ELR (cell line): ENCODE measurements around the gene ZNF391.
"Not testable (repeated sequence)": the region's sequence is repeated elsewhere in the genome, so short reads cannot be mapped to it uniquely, and the experiment has no call there.

Source experiments
- DNase-seq: peaks from one replicate; pipeline ENCODE4 v3.0.0-alpha.2; 2015; ENCODE audit warnings: low read depth

The ZNF391 gene

GRCh38 chr6:27388293-27389197, at the start of gene ZNF391:
TSS of gene ZNF391 (plus strand) at chr6:27388759. CDS start at chr6:27400371, 11,612 bp downstream.
- DNase-seq, result peak; percentile 92

GRCh38 chr6:27352850-27353249, 35.7 kb upstream of the ZNF391 start:
- DNase-seq, result no peak

GRCh38 chr6:27358786-27359185, 29.8 kb upstream of the ZNF391 start:
- no peak for DNase-seq

GRCh38 chr6:27359231-27359630, 29.3 kb upstream of the ZNF391 start:
- peak; percentile 8 for DNase-seq

GRCh38 chr6:27368202-27368601, 20.4 kb upstream of the ZNF391 start:
- no peak for DNase-seq

GRCh38 chr6:27370391-27370790, 18.2 kb upstream of the ZNF391 start:
- peak; percentile 10 for DNase-seq

GRCh38 chr6:27374824-27375612, 13.5 kb upstream of the ZNF391 start:
- peak; percentile 73 for DNase-seq

- DNase-seq, result peak; percentile 34
Measured at GRCh38 chr6:27375613-27376079, 12.9 kb upstream of the ZNF391 start.

GRCh38 chr6:27378406-27378805, 10.2 kb upstream of the ZNF391 start:
- DNase-seq, result not testable (repeated sequence)

- DNase-seq, result not testable (repeated sequence)
Measured at GRCh38 chr6:27381001-27381400, 7.6 kb upstream of the ZNF391 start.

- no peak for DNase-seq
Measured at GRCh38 chr6:27383011-27383410, 5.5 kb upstream of the ZNF391 start.

- no peak for DNase-seq
Measured at GRCh38 chr6:27383481-27383880, 5.1 kb upstream of the ZNF391 start.

- DNase-seq, result no peak
Measured at GRCh38 chr6:27392623-27393022, 4.1 kb downstream of the ZNF391 start.

GRCh38 chr6:27394073-27394472, 5.5 kb downstream of the ZNF391 start:
- no peak for DNase-seq

- DNase-seq, result no peak
Measured at GRCh38 chr6:27400877-27401642, 12.5 kb downstream of the ZNF391 start.

GRCh38 chr6:27406085-27406484, 17.5 kb downstream of the ZNF391 start:
- DNase-seq, result no peak

GRCh38 chr6:27407153-27407814, 18.7 kb downstream of the ZNF391 start:
- DNase-seq, result no peak

- no peak for DNase-seq
Measured at GRCh38 chr6:27414300-27414699, 25.7 kb downstream of the ZNF391 start.

GRCh38 chr6:27414996-27415395, 26.4 kb downstream of the ZNF391 start:
- peak; percentile 43 for DNase-seq

- DNase-seq, result no peak
Measured at GRCh38 chr6:27415898-27416297, 27.3 kb downstream of the ZNF391 start.

GRCh38 chr6:27419363-27419762, 30.8 kb downstream of the ZNF391 start:
- DNase-seq, result no peak
